GM19463 (cell line): ENCODE results near the gene GNPTG.
A peak's percentile ranks its signal among the peaks of the same experiment; 100 is the strongest.

Experiments
- ATAC-seq: cut with Tn5 transposase; IDR thresholded peaks from one replicate; pipeline ENCODE4 v1.9.1; 2021; ENCODE audit warnings: mild to moderate bottlenecking, moderate library complexity; ENCODE audit not compliant: unreplicated experiment

Gene GNPTG

DNA sequence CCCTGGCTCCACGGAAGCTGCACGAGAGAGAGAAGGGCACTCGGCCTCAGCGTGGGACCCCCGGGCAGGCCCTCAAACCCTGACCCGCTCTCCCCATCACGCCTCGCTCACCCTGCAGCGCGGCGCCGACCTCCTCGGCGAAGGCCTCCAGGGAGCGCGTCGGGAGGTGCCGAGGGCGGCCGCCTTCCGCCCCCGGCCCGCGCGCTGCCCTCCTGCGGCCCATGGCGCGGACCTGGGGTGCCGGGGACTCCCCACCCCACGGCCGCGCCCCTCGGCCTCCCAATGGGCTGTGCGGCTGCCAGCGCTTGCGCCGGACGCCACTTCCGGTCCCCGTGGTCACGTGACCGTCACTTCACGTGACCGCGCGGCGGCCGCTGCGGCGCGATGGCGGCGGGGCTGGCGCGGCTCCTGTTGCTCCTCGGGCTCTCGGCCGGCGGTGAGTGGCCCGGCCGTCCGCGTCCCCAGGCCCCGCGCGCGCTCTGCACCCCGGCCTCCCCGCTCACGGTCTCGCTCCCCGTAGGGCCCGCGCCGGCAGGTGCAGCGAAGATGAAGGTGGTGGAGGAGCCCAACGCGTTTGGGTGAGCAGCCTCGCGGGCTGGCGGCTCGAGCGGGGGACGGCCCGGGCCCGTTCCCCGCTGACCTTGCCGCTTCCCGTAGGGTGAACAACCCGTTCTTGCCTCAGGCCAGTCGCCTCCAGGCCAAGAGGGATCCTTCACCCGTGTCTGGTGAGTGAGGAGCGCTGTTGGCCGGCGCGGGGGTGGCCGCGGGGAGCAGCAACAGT is at the start of gene GNPTG, which contains the start of gene TSR3:
Gene GNPTG, plus strand, starts transcription at position 350 of the 781 bp plus-strand sequence. Its CDS starts 35 bp downstream, at position 385.
Gene TSR3, minus strand, starts transcription at position 297 of the 781 bp plus-strand sequence. Its CDS starts 74 bp downstream, at position 223.
- peak; percentile 86 for ATAC-seq

DNA sequence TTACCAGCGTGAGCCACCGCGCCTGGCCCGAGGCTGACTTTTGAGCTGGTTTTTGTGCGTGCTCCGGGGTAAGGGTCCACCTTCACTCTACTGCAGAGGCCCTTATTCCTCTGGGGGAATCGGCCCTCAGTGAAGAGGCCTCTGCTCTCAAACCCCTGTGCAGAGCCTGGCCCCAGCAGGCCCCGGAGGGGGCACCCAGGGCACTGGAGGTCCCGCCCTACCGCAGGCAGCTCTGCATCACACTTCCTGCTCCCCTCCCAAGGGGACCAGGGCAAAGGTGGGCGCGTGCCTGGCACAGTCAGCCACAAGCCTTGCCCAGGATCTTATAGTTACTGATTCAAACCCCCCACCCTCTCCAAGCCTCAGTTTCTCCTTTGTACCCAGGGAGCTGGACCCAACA is 45.9 kb upstream of the GNPTG start:
- ATAC-seq: no peak

DNA sequence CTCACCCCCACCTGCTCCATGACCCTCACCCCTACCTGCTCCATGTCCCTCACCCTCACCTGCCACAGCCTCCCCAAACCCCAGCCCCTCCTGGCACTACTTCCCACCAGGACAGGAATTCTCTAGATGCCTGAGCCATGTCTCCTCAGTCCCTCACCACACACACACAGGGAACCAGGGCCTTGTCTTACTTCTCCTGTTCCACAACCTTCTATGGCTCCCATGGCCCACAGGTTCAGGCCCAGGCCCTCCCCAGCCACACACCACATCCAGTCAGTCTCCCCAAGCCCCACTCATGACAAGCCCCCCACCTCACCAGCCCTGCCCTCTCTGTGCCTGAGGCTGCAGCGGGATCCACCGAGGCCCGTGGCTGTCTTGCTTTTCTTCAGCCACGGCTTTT is 45.4 kb upstream of the GNPTG start:
- no peak for ATAC-seq

DNA sequence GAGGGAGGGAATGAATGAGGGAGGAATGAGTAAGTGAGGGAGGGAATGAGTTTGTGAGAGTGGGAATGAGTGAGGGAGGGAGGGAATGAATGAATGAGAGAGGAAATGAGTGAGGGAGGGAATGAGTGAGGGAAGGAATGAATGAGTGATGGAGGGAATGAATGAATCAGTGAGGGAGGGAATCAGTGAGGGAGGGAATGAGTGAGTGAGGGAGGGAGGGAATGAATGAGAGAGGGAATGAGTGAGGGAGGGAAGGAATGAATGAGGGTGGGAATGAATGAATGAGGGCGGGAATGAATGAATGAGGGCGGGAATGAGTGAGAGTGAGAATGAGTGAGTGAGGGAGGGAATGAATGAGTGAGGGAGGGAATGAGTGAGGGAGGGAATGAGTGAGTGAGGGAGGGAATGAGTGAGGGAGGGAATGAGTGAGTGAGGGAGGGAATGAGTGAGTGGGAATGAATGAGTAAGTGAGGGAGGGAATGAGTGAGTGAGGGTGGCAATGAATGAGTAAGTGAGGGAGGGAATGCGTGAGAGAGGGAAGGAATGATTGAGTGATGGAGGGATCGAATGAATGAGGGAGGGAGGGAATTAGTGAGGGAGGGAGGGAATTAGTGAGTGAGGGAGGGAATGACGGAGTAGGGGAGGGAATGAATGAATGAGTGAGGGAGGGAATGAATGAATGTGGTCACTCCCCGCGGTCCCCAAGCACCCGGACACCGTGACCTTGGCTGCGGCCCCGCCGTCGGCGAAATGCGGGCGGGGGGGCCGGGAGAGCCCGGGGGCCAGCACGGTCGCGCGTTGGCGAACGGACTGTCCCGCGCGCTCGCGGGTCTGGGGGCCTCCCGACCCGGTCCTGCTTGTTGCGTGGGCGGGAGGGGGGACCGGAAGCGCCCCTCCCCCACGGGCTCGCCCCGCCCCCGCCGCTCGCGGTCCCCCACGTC is 43.4 kb upstream of the GNPTG start:
- peak; percentile 16 for ATAC-seq

DNA sequence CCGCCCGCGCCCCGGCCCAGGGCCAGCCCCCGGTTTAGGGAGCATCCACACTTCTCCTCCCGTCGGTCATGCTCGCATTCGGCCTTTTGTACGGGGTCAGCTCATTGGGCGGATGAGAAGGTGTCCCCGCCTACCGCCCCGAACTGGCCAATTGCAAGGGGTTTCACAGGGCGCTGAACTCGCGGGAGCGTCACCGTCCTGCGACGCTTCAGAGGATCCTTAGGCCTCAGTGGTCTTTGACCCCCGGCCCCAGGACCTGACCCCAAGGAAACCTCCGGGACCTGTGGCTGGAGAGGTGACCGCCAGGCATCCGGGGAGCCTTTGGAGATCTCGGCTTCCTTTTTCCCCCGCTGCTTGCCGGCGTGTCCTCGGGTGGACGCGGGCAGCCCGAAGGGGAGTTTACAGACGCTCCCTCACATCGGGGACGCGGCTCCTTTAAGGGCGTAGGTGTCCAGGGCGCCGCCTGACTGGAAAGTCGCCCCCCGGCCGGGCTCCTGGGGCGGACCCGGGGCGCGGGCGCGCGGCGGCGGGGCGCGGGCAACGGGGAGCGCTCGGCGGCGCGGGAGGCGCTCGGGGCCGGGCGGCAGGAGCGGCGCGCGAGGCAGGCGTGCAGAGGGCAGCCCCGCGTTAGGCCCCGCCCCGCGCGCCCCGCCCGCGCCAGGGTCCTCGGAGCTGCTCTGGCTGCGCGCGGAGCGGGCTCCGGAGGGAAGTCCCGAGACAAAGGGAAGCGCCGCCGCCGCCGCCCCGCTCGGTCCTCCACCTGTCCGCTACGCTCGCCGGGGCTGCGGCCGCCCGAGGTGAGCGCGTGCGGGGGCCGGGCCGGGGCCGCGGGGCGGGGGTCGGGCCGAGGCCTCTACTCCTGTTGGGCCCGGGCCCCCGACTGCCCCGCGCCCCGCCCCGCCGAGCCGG is 42.5 kb upstream of the GNPTG start, which contains the start of gene UBE2I:
Gene UBE2I, plus strand, starts transcription at position 660 of the 909 bp plus-strand sequence. CDS start 4,395 bp downstream, outside the sequence.
- ATAC-seq: peak; percentile 43

DNA sequence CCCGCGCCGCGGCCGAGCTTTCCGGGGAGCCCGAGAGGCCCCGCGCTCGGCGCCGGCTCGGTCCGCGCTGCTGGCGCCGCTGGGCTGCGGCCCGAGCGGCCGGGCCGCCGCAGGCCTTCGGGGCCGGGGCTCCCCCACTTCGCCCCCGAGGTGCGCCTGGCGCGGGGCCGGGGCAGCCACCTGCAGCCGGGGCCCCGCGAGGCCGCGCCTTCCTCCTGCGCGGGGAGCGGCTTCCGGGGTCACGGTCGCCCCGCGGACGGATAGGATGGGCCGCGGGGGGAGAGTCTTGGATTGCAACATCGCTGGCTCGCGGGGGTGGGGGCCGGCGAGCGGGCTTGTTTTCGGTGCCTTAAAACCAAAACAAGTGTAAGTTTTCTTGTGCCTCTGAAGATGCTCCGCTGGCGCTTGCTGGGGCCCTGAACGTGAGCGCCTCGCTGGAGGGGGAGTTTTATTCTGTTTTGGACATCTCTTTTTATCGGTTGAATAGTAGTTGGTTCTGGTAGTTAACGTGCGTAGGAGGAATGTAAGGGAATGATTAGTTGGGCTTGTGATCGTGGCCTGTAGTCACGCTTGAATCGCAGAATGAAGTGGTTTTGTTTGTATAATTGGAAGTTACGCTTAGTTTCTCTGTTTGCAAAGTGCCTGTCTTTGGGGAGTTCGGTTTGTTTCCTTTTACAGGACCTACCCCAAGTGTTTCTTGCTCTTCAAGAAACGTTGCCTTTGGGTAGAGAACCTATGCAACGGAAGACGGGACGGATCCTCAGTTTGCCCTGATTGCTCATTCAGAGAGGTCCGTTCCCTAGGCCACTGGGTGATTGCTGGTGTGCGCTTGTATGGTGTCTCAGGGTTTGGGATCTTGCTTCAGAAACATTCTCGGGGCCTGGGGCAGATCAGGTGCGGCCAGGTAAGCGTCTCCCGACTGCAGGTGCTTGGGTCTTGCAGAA is 41.6 kb upstream of the GNPTG start:
- ATAC-seq: peak; percentile 10

DNA sequence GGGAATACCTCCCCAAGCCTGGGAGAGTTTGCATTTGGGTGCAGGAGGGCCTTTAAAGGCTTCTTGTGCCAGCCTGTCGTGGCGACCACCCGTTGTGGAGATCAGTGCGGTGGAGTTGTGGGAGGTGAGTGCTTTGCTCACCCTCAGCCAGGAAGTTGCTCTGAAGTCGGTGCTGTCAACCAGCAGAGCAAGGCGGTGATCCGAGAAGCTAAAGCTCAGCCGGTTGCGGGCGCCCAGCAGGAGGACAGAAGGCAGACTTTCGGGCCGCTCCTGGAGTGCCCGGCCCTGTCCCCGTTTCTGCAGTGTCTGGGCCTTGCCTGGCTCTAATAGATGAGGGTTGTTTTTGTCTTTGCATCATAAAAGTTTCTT is 40.9 kb upstream of the GNPTG start:
- ATAC-seq: no peak

DNA sequence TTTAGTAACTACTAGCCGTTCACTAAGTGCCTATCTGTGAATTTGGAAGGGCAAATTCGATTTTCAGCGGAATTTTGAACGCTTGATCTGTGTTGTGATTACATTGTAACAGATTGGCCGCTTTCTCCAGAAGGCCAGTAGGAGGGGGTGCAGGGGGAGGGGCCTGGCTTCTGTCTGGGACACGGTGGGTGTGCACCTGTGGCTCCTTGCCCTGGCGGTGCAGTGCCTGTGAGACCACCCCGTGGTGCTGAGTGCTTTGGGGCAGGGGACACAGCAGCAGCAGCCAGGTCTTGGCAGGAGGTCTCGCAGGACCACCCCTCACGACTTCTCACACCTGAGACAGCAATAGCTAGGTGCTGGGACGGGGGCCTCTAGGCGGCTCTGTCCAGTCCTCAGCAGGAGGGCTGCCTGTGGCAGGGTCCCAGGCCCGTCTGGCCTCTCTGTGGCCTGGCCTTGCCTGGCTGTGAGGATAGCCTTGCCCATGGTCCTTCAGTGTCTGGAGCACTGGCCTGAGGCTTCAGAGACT is 40.5 kb upstream of the GNPTG start:
- ATAC-seq: no peak

DNA sequence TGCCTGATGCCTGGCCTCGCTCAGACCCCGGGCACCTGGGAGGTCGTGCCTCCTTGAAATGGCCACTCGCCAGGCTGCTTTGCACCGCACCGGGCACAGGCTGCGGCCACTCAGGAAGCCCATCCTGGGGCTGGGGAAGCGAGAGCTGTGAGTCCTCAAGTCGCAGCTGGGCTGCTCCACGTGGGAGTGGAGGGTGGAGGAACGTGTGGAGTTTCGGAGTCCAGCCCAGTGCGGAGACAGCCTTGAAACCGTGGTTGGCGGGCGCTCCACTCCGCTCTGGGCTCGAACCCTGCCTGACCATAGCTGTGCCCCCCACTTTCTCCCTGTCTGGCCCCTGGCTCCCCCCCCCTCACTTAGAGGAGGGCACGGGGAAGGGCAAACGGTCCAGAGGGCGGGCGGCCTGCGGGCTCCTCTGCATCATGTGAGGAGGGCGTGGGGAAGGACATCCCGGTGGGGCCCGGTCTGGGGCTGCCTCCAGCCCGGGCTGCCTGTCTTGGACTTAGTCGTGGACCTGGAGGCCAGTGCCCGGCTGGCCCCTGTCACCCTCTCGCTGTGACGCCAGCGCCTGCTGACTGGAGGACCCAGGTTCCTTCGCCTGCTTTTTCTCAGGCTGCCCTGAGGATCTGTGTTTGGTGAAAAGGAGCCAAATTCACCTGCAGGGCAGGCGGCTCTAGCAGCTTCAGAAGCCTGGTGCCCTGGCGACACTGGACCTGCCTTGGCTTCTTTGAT is 39.8 kb upstream of the GNPTG start:
- no peak for ATAC-seq

DNA sequence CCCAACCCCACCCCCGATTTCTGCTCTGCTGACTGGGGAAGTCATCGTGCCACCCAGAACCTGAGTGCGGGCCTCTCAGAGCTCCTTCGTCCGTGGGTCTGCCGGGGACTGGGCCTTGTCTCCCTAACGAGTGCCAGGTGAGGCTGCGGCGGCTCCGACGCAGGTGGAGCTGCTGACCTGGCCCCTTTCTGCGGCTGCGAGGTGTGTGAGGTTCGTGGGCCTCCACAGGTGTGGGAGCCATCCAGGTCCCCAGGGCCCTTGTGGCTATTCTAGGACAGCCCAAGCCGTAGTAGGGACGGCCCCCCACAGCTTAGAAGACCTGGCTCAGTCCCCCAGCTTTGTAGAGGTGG is 39.3 kb upstream of the GNPTG start:
- ATAC-seq: no peak

DNA sequence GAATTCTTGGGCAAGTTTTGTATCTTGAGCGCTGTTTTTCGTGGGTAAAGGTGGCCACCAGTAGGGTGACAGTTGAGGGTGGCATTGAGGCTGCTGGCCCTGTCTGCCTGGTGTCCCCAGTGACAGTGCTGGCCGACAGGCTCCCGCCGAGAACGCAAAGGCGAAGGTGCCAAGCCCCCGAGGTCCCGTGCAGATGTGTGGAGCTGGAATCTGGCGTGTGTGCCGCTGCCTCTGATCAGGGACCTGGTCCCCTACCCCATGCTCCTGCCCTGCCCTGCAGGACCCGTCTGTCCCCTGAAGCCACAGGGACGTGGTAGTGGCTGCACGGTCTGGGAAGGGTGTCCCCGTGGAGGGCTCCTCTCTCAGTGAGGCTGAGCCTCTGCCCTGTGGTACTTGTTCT is 38.8 kb upstream of the GNPTG start:
- ATAC-seq: no peak

DNA sequence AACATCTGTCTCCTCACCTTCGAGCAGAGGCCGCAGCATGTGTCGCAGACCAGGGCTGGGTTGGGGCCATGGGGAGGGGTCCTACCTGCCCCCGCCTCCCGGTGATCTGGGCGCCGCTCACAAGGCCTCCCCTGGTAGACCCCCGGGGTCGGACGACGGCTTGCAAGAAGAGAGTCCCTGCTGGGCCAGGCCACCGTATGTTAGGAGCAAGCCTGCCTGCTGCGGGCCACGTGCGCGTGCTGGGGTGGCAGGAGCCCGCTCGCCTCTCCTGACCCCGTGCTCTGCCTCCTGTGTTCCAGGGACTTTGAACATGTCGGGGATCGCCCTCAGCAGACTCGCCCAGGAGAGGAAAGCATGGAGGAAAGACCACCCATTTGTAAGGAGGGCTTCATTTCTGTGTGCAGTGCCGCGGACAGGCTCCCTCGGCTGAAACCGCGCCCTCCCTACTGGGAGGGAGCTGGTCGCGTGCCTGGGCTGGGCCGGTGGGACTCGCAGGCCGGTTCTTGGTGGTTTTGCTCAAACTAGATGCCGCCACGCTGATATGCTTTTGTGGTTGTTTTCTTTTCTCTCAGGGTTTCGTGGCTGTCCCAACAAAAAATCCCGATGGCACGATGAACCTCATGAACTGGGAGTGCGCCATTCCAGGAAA is 37.9 kb upstream of the GNPTG start:
- ATAC-seq: no peak

DNA sequence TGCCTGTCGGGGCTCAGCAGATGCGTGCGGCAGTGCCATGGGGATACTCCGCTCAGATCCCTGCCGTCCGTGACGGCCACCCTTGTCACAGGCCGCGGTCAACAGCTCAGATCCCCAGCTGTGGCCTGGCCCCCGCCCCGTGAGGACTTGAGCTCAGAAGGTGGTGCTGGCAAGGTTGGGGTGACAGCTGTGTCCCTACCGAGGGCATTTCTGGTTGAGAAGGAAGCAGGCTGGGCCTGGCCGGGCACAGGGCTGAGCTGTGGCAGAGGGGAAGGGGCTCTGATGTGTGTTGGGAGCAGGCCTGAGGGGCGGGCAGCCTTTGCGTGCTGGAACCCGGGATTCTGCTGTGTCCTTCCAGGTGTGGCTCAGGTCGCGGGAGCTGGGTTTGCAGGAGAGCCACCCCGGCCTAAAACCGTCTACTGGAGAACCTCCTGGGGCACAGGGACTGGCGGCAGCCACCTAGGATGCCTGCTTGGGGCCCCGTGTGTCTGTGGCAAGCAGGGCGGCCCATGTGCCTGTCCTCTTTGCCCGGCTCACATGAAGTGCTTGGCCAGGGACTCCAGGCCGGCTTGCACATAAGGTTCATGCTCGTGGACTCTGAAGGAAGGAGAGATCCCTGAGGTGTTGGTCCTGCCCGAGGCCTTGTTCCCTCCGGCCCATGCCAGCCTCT is 37.2 kb upstream of the GNPTG start:
- no peak for ATAC-seq

DNA sequence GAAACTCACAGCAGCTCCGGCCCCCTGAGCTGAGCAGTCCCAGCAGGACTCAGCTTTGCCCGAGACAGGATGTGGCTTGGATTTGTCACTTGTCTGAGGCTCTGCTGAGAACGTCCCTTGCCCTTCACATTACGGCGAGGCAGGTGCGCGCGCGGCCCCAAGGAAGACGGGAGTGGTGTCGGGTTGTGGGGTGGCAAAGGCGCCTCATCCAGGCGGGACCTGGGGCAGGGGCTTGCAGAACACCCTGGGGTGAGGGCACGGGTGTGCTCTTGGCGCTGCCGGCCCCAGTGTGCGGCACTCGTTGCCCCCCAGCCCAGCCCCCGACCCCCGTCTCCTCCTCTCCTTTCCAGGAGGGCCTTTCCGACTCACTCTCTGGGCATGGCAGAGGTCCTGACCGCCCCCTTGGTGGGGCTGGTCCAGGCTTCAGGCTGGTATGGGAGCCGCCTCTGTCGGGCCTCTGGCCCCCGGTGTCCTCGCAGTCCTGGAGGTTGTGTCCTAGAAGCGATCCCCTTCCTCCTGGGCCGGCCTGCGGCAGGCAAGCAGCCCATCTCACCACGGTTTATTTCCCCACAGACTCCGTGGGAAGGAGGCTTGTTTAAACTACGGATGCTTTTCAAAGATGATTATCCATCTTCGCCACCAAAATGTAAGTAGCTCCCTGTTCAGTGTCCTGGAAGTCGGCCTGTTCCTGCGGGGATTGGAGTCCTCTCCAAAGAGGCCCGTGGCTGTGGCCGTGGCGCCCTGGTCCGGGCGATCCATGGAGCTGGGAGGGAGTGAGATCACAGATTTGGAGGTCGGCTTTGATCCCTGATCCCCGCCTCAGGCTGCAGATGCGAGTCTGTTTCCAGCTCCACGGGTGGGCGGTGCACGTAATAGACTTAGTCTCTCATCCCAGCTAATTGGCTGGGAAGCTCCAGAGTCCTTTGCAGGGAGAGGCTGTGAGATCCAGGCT is 36.4 kb upstream of the GNPTG start:
- no peak for ATAC-seq

DNA sequence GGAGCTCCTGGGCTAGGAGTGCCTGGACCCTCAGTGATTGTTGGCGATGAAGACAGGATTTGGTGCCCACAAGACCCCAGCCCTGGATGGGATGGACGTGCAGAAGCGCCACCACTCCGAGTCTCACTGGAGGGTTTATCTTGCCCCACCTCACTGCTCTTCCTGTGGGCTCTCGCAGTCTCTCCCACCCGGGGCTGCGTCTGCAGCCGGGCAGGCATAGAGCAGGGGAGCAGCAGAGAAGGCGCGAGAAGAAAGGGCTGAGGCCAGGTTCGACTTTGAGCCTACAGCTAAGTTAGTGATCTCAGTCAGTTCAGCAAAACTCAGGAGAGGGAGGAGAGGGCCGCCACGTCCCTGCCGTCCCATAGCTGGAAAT is 35.7 kb upstream of the GNPTG start:
- no peak for ATAC-seq

DNA sequence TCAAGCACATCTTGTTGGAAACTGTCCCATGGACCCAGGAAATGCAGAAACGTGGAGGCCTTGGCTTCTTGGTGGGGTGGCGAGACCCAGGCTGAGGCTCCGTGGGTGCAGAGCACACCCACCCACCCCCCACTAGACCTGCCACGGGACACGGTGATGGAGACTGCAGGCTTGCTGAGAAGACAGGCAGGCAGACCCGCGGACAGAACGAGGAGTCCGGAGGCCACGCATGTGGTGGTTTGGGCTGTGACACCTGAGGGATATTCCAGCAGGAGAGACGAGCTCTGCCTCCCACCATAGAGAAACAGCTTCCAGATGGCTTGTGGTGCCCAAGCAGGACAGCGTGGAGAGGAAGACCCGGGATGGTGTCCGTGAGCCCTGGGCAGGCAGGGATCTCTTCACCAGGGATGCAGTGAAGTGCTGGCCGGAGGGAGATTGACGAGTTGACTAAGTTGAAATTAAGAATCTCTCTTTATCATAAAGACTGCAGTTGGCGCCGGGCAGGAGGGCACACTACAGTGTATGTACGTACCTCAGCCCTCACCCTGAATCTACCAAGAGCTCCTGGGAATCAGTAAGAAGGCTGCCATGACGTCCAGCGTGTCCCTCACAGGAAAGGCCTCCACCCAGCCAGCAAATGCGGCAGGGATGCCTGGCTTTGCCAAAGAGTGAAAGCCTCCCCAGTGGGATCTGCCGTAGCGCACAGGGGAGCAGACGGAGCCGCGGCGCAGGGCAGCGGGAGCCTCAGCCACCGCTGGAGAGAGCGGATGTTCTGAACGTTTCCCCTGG is 34.1 kb upstream of the GNPTG start:
- ATAC-seq: no peak
